K562 (cell line): ENCODE results near the gene PPP1CA. TPM values are rescaled to one million over a fixed set of nuclear protein-coding genes. Genes with fewer than 3 reads are reported as not detected.

ENCODE experiments used
- ARHGAP35 ChIP-seq: fragments of 450-650 bp; IDR thresholded peaks from 2 replicates; pipeline ENCODE4 v1.6.1; 2018; ENCODE audit not compliant: partially characterized antibody
- MTA1 ChIP-seq: fragments of 450-650 bp; IDR thresholded peaks from 2 replicates; pipeline ENCODE4 v1.6.1; 2017; ENCODE audit warnings: borderline replicate concordance
- OTX1 ChIP-seq: fragments of 450-650 bp; formaldehyde crosslinking; IDR thresholded peaks from 2 replicates; pipeline ENCODE4 v1.4.0; 2022; ENCODE audit warnings: mild to moderate bottlenecking
- RB1 ChIP-seq: fragments of 450-650 bp; IDR thresholded peaks from 2 replicates; pipeline ENCODE4 v1.6.1; 2017; ENCODE audit warnings: low read depth, mild to moderate bottlenecking
- TBL1XR1 ChIP-seq, 2 experiments: IDR thresholded peaks; 2 replicates each; pipeline ENCODE4 v1.6.1; 2012; ENCODE audit warnings: improper control_type of control experiment in 2 of 2, low read length in 2 of 2, mild to moderate bottlenecking in 1 of 2
- ZNF274 ChIP-seq: IDR thresholded peaks from 2 replicates; pipeline ENCODE4 v1.6.1; 2011; ENCODE audit warnings: low read depth, mild to moderate bottlenecking, low read length, moderate library complexity, borderline replicate concordance
- ZSCAN32 ChIP-seq: fragments of 450-650 bp; formaldehyde crosslinking; IDR thresholded peaks from 2 replicates; pipeline ENCODE4 v1.4.0; 2020; ENCODE audit warnings: mild to moderate bottlenecking, moderate library complexity
- polyA plus RNA-seq, 8 experiments: library from polyadenylated mRNA; depleted of rRNA in 4 of 8; stranded (reverse) in 5 of 8; unstranded in 3 of 8; fragments of >200 nt; fragmentation: Nextera tagmentation in 2 of 8; fragmentation: Illumina TruSeq in 1 of 8; extraction: Ambion mirVana in 2 of 8; extraction: Trizol in 1 of 8; gene quantifications; 2 replicates each; pipeline versions ENCODE4 v1.2.1 to v1.2.3, GENCODE V29; 2011 to 2014; ENCODE audit warnings: inconsistent platforms in 1 of 8, missing spikeins in 1 of 8
- total RNA-seq, 7 experiments: library from RNA; depleted of rRNA in 6 of 7; stranded (reverse); fragments of >200 nt in 6 of 7; fragmentation: Illumina TruSeq in 2 of 7; extraction: Trizol in 2 of 7; gene quantifications; 2 replicates each; pipeline versions ENCODE4 v1.2.1 to v1.2.3, GENCODE V29; 2011 to 2021; ENCODE audit warnings: low replicate concordance in 1 of 7
- TF ChIP-seq, protein P1 (sequence below), 3 experiments: fragments of 200-800 bp in 1 of 3; sonication (Bioruptor generic) in 1 of 3; sonication (generic) in 1 of 3; formaldehyde crosslinking in 1 of 3; IDR thresholded peaks; 2 replicates each; pipeline versions ENCODE4 v1.6.1 to v1.8.0; 2016 to 2022; ENCODE audit warnings: mild to moderate bottlenecking in 2 of 3, missing compliant biosample characterization in 2 of 3, missing genetic modification characterization in 2 of 3, missing genetic modification reagents in 1 of 3
- TF ChIP-seq, protein P2 (sequence below): fragments of 450-650 bp; IDR thresholded peaks from 2 replicates; pipeline ENCODE4 v1.6.1; 2016; ENCODE audit warnings: mild to moderate bottlenecking
- TF ChIP-seq, protein P3 (sequence below): fragments of 450-650 bp; IDR thresholded peaks from one replicate; pipeline ENCODE4 v1.6.1; 2018; ENCODE audit warnings: mild to moderate bottlenecking, moderate library complexity; ENCODE audit not compliant: partially characterized antibody
- TF ChIP-seq, protein P4 (sequence below): fragments of 450-650 bp; IDR thresholded peaks from 2 replicates; pipeline ENCODE4 v1.6.1; 2016; ENCODE audit warnings: low read depth, mild to moderate bottlenecking, moderate library complexity
- TF ChIP-seq, protein P5 (sequence below): sonication (generic); formaldehyde crosslinking; IDR thresholded peaks from 2 replicates; pipeline ENCODE4 v1.8.1; 2023; ENCODE audit warnings: mild to moderate bottlenecking, missing genetic modification reagents
- TF ChIP-seq, protein P6 (sequence below): fragments of 250-450 bp; sonication (Bioruptor Pico); IDR thresholded peaks from 2 replicates; pipeline ENCODE4 v1.8.0; 2021; ENCODE audit warnings: borderline replicate concordance, mild to moderate bottlenecking, moderate library complexity; ENCODE audit not compliant: poor library complexity, severe bottlenecking

PPP1CA gene
- total and polyA plus RNA-seq, 9 of the 15 experiments (the other 6 are each of a cell fraction or from before 2014, with no cell fraction given): 18.2 to 242 (median 188) TPM

DNA sequence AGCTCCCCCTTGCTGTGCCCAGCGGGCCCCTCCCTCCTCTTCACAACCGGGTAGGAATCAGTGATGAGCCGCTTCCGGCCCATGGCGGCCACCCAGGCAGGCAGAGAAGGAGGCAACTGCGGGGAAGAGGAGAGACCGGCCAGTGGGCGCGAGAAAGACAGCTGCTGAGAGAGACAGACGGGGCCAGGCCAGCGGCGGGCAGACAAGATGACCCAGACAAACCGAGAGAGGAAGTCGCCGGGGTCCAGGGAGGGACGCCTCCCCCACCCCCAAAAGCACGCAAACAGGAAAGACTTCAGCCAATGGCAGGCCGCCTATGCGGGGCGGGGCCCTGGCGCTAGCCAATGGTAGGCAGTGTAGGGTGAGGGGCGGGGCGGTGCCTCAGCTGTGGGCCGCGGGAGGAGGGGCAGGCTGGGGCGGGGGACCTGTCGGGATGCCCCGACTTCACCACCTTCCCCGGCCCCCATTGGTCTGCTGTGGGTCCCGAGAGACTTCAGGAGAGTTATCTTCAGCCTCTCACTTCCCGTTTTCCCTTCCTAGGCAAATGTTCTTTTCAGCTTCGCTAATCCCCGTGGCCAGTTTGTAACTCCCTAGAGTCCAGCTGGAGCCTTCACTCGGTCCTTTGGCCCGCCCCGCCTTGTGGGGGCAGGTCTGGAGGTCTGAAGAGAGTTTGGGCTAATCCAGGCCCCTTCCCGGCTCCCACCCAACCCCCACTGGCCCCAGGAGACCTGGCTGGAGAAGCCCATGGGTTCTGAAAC lies 48.2 kb downstream of the PPP1CA start, which contains the start of gene POLD4 (continued):
- TF ChIP-seq, protein P1, sequence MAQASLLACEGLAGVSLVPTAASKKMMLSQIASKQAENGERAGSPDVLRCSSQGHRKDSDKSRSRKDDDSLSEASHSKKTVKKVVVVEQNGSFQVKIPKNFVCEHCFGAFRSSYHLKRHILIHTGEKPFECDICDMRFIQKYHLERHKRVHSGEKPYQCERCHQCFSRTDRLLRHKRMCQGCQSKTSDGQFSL (CRISPR knock-in tag; IDR thresholded peaks at IDR 0.05): no peak; the same call in 1 of the 2 replicates
- TF ChIP-seq, protein P1 (tag; IDR thresholded peaks at IDR 0.05): 0 out of 4 replicates have a peak, but pooled peaks of 1 of the 2 experiments have one; percentile 58
- TF ChIP-seq, protein P2, sequence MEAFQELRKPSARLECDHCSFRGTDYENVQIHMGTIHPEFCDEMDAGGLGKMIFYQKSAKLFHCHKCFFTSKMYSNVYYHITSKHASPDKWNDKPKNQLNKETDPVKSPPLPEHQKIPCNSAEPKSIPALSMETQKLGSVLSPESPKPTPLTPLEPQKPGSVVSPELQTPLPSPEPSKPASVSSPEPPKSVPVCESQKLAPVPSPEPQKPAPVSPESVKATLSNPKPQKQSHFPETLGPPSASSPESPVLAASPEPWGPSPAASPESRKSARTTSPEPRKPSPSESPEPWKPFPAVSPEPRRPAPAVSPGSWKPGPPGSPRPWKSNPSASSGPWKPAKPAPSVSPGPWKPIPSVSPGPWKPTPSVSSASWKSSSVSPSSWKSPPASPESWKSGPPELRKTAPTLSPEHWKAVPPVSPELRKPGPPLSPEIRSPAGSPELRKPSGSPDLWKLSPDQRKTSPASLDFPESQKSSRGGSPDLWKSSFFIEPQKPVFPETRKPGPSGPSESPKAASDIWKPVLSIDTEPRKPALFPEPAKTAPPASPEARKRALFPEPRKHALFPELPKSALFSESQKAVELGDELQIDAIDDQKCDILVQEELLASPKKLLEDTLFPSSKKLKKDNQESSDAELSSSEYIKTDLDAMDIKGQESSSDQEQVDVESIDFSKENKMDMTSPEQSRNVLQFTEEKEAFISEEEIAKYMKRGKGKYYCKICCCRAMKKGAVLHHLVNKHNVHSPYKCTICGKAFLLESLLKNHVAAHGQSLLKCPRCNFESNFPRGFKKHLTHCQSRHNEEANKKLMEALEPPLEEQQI: no peak
- TF ChIP-seq ARHGAP35: no peak
- TF ChIP-seq, protein P3, sequence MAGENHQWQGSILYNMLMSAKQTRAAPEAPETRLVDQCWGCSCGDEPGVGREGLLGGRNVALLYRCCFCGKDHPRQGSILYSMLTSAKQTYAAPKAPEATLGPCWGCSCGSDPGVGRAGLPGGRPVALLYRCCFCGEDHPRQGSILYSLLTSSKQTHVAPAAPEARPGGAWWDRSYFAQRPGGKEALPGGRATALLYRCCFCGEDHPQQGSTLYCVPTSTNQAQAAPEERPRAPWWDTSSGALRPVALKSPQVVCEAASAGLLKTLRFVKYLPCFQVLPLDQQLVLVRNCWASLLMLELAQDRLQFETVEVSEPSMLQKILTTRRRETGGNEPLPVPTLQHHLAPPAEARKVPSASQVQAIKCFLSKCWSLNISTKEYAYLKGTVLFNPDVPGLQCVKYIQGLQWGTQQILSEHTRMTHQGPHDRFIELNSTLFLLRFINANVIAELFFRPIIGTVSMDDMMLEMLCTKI: no peak
- TF ChIP-seq, protein P4, sequence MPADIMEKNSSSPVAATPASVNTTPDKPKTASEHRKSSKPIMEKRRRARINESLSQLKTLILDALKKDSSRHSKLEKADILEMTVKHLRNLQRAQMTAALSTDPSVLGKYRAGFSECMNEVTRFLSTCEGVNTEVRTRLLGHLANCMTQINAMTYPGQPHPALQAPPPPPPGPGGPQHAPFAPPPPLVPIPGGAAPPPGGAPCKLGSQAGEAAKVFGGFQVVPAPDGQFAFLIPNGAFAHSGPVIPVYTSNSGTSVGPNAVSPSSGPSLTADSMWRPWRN: no peak
- TF ChIP-seq, protein P5, sequence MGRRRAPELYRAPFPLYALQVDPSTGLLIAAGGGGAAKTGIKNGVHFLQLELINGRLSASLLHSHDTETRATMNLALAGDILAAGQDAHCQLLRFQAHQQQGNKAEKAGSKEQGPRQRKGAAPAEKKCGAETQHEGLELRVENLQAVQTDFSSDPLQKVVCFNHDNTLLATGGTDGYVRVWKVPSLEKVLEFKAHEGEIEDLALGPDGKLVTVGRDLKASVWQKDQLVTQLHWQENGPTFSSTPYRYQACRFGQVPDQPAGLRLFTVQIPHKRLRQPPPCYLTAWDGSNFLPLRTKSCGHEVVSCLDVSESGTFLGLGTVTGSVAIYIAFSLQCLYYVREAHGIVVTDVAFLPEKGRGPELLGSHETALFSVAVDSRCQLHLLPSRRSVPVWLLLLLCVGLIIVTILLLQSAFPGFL: no peak
- TF ChIP-seq MTA1: 0 out of 2 replicates have a peak, but pooled peaks have one; percentile 2
- TF ChIP-seq RB1: no peak
- TF ChIP-seq, protein P6, sequence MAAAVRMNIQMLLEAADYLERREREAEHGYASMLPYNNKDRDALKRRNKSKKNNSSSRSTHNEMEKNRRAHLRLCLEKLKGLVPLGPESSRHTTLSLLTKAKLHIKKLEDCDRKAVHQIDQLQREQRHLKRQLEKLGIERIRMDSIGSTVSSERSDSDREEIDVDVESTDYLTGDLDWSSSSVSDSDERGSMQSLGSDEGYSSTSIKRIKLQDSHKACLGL (CRISPR knock-in tag): no peak
- no peak for TF ChIP-seq OTX1 (CRISPR knock-in tag)
- no peak for TF ChIP-seq ZNF274
- TF ChIP-seq TBL1XR1 (IDR thresholded peaks at IDR 0.05; ENCODE audit: low read length in 2 of 2): no peak
- no peak; the same call in 1 of the 2 replicates for TF ChIP-seq ZSCAN32 (CRISPR knock-in tag)
